Vagina (tissue), 2 donors: ENCODE data around the gene SCGB1D1.

Source experiments
- POLR2A ChIP-seq, 2 donors: fragments of 450-650 bp; IDR thresholded peaks; one replicate each; pipeline ENCODE4 v1.6.1; 2017; ENCODE audit warnings: antibody characterized with exemption in 2 of 2, mild to moderate bottlenecking in 2 of 2, moderate library complexity in 2 of 2
- POLR2AphosphoS5 ChIP-seq, 2 donors: sonication (generic); formaldehyde crosslinking; IDR thresholded peaks; one replicate each; pipeline ENCODE4 v1.9.0; 2017; ENCODE audit warnings: antibody characterized with exemption in 2 of 2, mild to moderate bottlenecking in 2 of 2, low read depth in 1 of 2; ENCODE audit not compliant: insufficient read depth in 1 of 2
- TF ChIP-seq, protein P1 (sequence below), 3 experiments: fragments of 450-650 bp in 2 of 3; fragments of 200-600 bp in 1 of 3; sonication (generic) in 1 of 3; IDR thresholded peaks; one replicate each; pipeline ENCODE4 v1.5.1; 2017 to 2019; ENCODE audit warnings: antibody characterized with exemption in 3 of 3, mild to moderate bottlenecking in 2 of 3, moderate library complexity in 2 of 3

DNA sequence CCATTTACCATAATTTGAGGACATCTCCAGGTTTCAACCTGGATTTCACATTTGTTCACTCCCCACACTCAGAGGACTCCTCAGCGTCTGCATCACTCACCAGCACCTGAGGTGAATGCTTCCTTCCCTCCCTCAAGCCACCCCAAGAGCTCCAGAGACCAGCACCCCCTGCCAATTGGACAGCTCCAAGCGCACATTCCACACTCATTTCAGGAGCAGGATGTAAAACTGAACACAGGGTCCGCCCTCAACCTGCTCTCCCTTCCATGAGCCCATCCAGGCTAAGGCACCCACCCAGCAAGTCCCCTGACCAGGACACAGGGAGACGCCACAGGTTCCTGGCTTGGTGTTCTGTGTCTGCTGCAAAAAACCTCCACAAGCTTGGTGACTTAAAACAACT is 3.9 kb downstream of the SCGB1D1 start:
- TF ChIP-seq, protein P1, sequence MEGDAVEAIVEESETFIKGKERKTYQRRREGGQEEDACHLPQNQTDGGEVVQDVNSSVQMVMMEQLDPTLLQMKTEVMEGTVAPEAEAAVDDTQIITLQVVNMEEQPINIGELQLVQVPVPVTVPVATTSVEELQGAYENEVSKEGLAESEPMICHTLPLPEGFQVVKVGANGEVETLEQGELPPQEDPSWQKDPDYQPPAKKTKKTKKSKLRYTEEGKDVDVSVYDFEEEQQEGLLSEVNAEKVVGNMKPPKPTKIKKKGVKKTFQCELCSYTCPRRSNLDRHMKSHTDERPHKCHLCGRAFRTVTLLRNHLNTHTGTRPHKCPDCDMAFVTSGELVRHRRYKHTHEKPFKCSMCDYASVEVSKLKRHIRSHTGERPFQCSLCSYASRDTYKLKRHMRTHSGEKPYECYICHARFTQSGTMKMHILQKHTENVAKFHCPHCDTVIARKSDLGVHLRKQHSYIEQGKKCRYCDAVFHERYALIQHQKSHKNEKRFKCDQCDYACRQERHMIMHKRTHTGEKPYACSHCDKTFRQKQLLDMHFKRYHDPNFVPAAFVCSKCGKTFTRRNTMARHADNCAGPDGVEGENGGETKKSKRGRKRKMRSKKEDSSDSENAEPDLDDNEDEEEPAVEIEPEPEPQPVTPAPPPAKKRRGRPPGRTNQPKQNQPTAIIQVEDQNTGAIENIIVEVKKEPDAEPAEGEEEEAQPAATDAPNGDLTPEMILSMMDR (IDR thresholded peaks at IDR 0.05): no peak
- TF ChIP-seq POLR2A (IDR thresholded peaks at IDR 0.05) (no peak), POLR2AphosphoS5 (IDR thresholded peaks at IDR 0.05; ENCODE audit: insufficient read depth in 1 of 2, low read depth in 1 of 2) (no peak)
